Midbrain (tissue), 1 donor: ENCODE data around the gene MAX.

Experiments
- DNase-seq: peaks from one replicate; lab custom pipeline; 2025; lab: John Stamatoyannopoulos, UW

MAX gene, protein sequence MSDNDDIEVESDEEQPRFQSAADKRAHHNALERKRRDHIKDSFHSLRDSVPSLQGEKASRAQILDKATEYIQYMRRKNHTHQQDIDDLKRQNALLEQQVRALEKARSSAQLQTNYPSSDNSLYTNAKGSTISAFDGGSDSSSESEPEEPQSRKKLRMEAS

GRCh38 chr14:65102441-65103149 lies at the start of gene MAX:
MAX (minus strand) TSS chr14:65102517; CDS start chr14:65102339, 178 bp downstream.
- peak; percentile 98 for DNase-seq

GRCh38 chr14:65151609-65151956 lies 49.3 kb upstream of the MAX start:
- no peak for DNase-seq

GRCh38 chr14:65150898-65151608 lies 48.7 kb upstream of the MAX start:
- no peak for DNase-seq

DNA sequence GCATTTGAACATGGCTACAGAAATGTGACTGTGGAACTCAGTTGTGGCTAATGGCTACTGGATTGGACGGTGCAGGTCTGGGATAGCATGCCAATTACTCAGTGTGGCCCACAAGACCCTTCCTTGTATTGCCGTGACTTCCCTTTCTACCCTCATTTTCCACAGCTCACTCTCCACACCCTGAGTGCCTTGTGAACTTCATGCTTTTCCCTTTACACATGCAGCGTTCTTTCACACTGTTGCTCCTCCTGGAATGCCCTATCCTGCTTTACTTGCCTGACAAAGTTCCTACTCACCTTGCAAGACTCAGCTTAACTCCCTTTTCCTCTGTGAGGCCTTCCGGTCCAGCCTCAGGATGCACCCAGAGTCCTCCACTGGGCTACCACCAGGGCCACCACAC lies 46.8 kb upstream of the MAX start:
- no peak for DNase-seq

- no peak for DNase-seq
These were observed 41.9 kb upstream of the MAX start for GRCh38 chr14:65144170-65144569.

DNA sequence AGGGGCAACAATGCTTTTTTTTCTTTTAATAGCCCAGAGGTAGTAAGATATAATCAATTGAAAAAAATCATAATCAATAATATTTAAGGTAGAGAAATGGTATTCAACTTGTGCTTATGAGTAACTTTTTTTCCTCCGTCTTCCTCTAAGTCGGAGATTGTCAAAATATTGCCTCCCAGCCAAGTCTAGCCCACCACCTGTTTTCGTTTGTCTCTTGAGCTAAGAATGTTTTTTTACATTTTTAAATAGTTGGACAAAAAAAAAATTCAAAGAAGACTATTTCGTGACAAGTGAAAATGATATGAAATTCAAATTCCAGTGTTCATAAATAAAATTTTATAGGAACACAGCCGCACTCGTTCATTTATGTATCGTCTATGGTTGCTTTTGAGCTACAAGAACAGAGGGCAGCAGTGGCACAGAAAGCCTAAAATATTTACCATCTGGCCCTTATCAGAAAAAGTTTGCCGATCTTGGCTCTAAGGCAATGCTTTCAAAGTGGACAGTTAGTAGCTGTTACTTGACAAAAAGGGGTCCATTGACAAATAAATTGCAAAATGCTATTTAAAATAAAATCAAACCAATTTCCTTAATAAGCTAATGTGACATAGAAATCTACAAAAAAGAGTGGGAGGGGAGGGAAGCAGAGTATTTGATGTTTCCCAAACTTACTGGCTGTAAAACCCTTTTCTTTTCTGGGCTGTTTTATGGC lies 40.8 kb upstream of the MAX start:
- no peak for DNase-seq

DNA sequence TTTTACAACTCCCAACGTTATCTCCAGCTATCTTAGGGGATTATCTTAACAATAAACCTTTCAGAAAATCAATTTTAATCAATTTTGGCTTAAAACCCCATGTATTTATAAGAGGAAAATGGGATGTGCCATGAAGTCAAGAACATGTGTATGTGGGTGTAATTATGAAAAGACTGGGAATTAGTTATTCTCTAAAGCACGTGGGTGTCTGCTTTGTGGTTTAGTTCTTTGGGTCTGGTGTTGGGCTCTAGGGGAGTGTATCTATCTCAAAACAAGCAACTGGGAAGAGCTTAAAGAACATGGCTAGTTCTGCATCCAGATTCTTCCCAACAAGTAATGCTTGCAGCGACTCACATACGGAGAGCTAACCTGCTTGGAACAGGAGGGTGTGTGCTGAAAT lies 40.1 kb upstream of the MAX start:
- DNase-seq, result no peak

DNA sequence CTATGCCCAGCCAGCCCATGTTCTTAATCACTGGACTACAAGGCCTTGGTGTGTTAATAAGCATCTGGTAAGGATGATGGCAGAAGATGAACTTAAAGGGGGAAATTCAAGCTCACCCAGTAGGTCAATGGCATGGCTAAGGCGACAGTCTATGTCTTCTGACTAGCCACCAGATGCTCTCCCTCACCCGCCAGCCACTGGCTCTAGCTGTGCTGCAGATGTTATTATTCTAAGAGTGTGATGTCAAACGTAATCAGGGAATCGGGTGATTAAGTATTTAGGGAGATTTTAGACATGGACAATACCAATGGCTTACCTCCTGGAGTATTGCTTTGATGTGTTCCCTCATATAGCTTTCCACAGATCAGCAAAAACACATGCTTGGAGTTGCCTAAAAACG lies 39.2 kb upstream of the MAX start:
- no peak for DNase-seq

GRCh38 chr14:65137648-65138307 lies 35.5 kb upstream of the MAX start:
- no peak for DNase-seq

DNA sequence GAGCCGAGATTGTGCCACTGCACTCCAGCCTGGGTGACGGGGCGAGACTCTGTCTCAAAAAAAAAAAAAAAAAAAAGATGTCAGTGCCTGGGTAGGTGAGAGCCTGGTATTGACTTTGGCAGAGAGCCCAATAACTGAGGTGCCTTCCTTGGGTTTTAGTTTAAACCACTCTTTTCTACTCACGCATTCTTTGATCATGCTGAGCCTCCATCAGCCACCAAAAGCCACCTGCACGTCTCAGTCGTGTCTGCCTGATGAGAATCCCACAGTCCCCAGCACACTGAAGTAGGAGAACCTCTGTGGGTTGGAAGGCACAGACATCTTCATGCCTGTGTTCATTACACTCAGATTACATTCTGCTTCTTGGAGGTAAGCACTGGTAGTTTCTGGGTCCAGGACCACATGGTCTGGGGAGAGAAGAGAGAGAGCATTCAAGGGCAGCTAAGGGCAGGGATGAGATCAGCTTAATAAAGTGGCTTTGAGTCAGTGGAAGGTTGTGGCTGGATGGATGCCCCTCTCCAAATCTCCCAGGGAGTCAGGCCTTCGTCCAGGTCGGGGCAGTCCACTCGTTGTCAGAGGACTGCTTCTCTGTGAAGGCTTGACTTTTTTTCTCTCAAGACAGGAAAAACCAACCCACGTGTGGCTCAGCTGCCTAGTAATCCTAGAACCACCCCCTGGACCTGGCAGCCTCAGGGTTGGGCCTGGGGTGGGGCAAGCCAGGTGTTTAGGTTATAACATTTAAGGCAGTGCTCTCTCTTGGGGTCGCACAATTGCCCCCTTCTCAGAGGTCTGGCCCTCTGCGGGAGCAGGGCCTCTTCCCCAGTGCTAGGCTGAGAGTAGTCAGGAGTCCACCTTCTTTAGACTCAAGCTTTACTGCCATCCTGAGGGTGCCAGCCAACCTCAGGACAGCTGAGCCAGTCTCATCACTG lies 32.6 kb upstream of the MAX start:
- DNase-seq, result no peak

GRCh38 chr14:65132855-65133254 lies 30.5 kb upstream of the MAX start:
- no peak for DNase-seq

DNA sequence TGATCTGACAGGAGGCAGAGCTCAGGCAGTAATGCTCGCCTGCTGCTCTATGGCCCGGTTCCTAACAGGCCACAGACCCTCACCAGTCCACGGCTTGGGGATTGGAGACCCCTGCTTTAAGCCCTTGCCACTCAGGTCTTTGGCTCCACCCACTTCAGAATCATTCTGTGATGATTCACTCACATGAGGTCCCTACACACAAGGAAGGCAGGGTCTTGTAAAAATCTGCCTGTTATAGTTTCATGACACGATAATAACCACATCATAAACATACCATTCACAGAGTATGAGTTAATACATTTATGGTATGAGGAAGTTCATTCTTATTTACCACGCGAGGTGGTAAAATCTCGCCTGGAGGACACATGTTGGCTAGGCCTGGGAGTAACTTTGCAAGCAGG lies 29.0 kb upstream of the MAX start:
- no peak for DNase-seq

- no peak for DNase-seq
These were observed 25.8 kb upstream of the MAX start for GRCh38 chr14:65128096-65128495.

DNA sequence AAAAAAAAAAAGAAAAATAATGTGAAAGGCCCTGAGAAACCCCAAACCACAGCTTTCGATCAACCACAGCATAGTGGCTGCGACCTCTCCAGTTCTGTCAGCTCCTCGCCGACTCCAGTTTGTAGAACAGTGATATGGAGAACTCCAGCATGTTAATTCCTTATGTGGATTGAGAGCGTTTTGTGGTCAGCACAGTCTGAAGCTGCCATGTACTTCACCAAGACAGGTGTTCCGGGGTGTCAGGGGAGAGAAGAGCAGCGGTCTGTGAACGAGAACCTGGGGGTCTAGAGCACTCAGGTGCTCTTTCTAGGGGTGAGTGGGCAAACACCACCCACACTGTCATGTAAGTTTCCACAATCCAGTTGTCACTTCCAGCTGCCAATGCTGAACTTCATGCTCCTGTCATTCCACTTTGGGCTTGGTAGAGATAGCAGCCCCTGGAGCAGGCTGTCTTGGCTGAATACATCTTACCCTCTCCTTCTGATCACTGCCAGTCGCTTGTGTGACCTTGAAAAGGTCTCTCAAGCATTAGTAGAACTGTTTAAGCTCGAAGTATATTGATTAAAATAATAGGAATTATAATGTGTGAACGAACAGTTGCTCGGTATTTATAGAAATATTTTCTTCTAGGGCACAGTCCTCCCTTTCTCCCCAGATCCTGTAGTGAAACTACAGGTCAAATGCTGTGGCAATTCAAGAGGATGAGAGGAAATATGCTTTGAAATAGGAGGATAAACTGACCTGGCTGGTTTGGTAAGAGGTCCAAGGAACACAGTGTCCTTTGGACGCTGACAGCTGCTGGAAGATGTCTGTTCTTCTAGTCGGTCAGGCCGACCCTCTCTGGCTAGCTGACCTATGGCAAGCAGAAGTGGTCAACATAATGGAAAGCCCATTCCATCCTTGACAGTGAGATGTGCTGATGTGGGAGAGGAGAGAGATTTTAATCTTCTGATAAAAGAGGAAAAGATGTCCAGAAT lies 15.7 kb upstream of the MAX start:
- DNase-seq, result no peak

DNA sequence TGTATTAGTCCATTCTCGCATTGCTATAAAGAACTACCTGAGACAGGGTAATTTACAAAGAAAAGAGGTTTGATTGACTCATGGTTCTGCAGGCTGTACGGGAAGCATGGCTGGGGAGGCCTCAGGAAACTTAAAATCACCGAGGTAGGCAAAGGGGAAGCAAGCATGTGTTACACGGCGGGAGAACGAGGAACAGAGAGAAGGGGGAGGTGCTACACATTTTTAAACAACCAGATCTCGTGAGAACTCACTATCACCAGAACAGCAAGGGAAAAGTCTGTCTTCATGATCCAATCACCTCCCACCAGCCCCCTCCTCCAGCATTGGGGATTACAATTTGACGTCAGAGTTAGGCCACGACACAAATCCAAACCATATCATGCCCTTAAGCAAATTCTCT lies 13.3 kb upstream of the MAX start:
- DNase-seq, result no peak

DNA sequence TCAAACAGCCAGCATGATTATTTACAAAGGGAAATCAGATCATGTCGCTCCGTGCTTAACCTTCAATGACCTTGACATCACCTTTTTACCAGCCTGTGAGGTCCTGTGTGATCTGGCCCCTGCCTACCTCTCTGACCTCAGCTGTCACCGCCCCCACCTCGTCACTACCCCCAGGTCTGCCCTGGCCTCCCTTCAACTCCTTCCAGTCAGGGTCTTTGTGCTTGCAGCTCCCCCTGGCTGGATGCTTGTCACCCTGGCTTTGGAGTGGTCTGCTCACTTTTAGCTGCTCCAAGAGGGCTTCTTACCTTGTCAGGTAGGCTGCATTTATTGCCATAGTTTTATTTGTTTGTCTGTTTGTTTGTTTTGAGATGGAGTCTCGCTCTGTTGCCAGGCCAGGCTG lies 8.2 kb upstream of the MAX start:
- DNase-seq, result no peak

DNA sequence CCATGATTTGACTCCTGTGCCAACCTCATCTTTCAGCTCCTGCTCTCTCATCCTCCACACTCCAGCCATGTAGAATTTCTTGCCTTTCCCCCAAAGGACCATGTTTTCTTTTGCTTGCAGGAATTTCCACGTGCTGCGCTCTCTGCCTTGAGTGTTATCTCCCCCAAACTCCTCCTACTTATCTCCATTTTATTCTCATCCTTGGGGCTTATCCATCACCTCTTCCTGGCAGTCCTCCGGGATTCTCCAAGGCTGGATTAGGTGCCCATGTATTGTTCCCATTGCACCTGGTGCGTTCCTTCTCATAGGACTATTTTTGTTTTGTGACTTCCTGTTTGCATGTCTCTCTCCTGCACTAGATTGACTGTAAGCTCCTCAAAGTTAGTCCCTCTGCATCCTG lies 7.0 kb upstream of the MAX start:
- no peak for DNase-seq

DNA sequence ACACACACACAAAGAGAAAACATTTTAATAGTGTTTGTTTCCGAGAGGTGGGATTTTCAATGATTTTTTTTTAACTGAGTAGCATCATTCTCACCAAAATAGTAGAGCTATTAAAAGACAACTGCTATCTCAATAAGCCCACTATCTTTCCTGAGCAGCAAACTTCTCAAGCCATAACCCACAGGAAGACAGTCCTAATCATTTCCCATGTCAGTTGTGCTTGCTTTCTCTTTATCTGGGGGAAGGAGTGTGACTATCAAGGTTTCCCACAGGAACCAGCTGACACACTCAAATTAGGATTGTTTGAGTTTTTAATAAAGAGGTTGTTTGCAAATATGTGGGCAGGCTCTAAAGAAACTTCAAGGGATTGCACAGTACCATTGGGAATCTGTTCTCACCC lies 4.9 kb upstream of the MAX start:
- DNase-seq, result no peak

GRCh38 chr14:65106736-65107135 lies 4.4 kb upstream of the MAX start:
- no peak for DNase-seq

- no peak for DNase-seq
These were observed 4.0 kb upstream of the MAX start for GRCh38 chr14:65106316-65106715.
